ENCODE data around the gene ODAD4. TPM values are rescaled to one million over a fixed set of nuclear protein-coding genes. Genes with fewer than 3 reads are reported as not detected.

The ODAD4 gene
- total RNA-seq, 1 experiment from 2014 or later = 0.98 TPM

DNA sequence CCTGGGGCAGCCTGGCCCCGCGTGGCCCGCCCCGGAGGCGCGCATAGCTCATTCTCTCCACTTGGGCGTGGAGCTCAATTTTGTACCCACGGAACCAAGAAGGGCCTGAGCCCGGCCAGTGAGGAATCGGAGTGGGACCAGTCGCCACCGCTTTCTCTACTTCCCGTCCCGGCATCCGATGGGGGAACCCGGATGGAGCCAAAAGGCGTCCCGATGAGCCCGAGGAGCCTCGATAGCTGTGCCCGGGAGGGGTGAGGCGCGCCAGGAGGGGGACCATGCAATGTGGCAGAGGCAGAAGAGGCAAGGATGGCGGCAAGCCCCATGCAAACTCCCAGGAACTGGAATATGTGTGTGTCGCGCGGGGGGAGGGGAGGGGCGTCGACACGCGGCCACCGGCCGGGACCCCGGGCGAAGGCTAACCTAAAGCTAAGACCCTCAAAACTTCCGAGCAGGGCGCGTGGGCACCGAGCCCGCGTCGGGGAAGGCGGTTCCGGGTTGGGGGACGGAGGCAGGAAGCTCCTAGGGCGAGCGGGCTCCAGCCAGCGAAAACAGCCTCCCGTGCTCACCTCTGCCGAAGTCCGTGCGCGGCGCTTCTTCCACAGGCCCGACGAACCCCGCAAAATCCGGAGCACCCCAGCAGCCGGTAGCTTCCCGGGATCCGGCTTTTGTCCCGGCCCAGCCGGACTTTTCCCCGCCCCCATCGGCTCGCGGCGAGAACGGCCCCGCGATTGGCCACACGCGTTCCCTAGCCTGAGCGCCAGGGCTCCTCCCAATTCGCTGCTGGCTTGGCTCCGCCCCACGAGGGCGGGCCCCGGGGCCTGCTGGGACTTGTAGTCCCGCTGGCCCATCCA is 11.9 kb upstream of the ODAD4 start, which contains the start of gene ACLY:
ACLY (minus strand) TSS at position 638 of the 851 bp plus-strand sequence. CDS start 5,078 bp downstream, outside the sequence.
- Histone ChIP-seq H2AFZ (ENCODE audit: low read depth, low read length, poor library complexity, severe bottlenecking) (peak within 1 kb of the TSS; percentile 1), H3K36me3 (ENCODE audit: control insufficient read depth in 1 of 2, insufficient read depth in 2 of 2, low read length in 2 of 2) (peaks cover 2 to 7% of the 10 kb centered on the region in 2 experiments; a peak in 2 of 4 replicates), H3K27ac (ENCODE audit: low read depth, low read length) (peak within 1 kb of the TSS; percentile 94), H3K4me3 (replicated peaks in 1 of 2; ENCODE audit: low read depth in 1 of 2, low read length in 2 of 2) (peak within 1 kb of the TSS; percentile 99), H3K27me3 (ENCODE audit: insufficient read depth, low read length) (no peaks in the 10 kb centered on the region), H3K4me2 (ENCODE audit: low read length) (peak within 1 kb of the TSS; percentile 100), H3K4me1 (ENCODE audit: control insufficient read depth in 1 of 2, insufficient read depth in 2 of 2, low read length in 2 of 2) (peaks cover 21 to 38% of the 10 kb centered on the region in 2 experiments), H3K9me2 (ENCODE audit: insufficient read depth) (0 out of 2 replicates have a peak, but pooled peaks cover 3% of the 10 kb centered on the region), H3K9me3 (ENCODE audit: control insufficient read depth in 1 of 2, insufficient read depth in 1 of 2, low read depth in 1 of 2, low read length in 2 of 2) (no peaks in the 10 kb centered on the region), H3K79me2 (ENCODE audit: insufficient read depth, low read length) (peaks cover 53% of the 10 kb centered on the region), H3K9ac (ENCODE audit: low read length) (peak within 1 kb of the TSS; percentile 99), H4K20me1 (ENCODE audit: insufficient read depth) (no peaks in the 10 kb centered on the region)
- TSS peak; percentile 68 for BruUV-seq (replicated peaks)
- ChIA-PET RAD21 (ENCODE audit: low non-redundant PET in 1 of 2, low total read pairs in 2 of 2, uncharacterized antibody in 2 of 2, unreplicated experiment in 2 of 2) (no interaction called here), POLR2A (interaction anchor here (1.7 to 3.1 kb wide), 2 partner anchors 10 to 12 kb away, joined by 3 to 38 read pairs; partner anchors contain the start of gene ODAD4), CTCF (interaction anchor here (1.2 to 1.4 kb wide), 2 partner anchors 12 to 132 kb away, joined by 3 to 5 read pairs; partner anchors contain the start of genes JUP and ODAD4)
- TF ChIP-seq EGR1 (IDR thresholded peaks at IDR 0.05; ENCODE audit: low read depth) (peak; percentile 52; the same call in 1 of the 2 replicates), YY1 (IDR thresholded peaks at IDR 0.05; ENCODE audit: extremely low read depth, insufficient replicate concordance, low read depth, low read length) (peak; percentile 75), TCF7L2 (IDR thresholded peaks at IDR 0.05; ENCODE audit: borderline replicate concordance, extremely low read depth, insufficient read depth, insufficient read length) (no peak), POLR2AphosphoS5 (IDR thresholded peaks at IDR 0.05; ENCODE audit: low read depth, low read length) (peak; percentile 88), SP1 (IDR thresholded peaks at IDR 0.05; ENCODE audit: low read depth) (peak; percentile 93), POLR2A (IDR thresholded peaks at IDR 0.05; ENCODE audit: borderline replicate concordance, extremely low read depth, insufficient read depth, insufficient read length) (peak; percentile 72)
- TF ChIP-seq, protein P1, sequence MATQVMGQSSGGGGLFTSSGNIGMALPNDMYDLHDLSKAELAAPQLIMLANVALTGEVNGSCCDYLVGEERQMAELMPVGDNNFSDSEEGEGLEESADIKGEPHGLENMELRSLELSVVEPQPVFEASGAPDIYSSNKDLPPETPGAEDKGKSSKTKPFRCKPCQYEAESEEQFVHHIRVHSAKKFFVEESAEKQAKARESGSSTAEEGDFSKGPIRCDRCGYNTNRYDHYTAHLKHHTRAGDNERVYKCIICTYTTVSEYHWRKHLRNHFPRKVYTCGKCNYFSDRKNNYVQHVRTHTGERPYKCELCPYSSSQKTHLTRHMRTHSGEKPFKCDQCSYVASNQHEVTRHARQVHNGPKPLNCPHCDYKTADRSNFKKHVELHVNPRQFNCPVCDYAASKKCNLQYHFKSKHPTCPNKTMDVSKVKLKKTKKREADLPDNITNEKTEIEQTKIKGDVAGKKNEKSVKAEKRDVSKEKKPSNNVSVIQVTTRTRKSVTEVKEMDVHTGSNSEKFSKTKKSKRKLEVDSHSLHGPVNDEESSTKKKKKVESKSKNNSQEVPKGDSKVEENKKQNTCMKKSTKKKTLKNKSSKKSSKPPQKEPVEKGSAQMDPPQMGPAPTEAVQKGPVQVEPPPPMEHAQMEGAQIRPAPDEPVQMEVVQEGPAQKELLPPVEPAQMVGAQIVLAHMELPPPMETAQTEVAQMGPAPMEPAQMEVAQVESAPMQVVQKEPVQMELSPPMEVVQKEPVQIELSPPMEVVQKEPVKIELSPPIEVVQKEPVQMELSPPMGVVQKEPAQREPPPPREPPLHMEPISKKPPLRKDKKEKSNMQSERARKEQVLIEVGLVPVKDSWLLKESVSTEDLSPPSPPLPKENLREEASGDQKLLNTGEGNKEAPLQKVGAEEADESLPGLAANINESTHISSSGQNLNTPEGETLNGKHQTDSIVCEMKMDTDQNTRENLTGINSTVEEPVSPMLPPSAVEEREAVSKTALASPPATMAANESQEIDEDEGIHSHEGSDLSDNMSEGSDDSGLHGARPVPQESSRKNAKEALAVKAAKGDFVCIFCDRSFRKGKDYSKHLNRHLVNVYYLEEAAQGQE (IDR thresholded peaks at IDR 0.05; ENCODE audit: low read depth) = no peak
- ATAC-seq (peak; percentile 92), DNase-seq (ENCODE audit: low read depth, low spot score) (peak; percentile 93)
- intact Hi-C loops (cut with micrococcal nuclease) = no loop called here
